Measurements from ENCODE around the gene NRXN3. TPM values are rescaled to one million over a fixed set of nuclear protein-coding genes. Genes with fewer than 3 reads are reported as not detected.

The NRXN3 gene
- polyA plus RNA-seq, 1 experiment, result 1.1 TPM

DNA sequence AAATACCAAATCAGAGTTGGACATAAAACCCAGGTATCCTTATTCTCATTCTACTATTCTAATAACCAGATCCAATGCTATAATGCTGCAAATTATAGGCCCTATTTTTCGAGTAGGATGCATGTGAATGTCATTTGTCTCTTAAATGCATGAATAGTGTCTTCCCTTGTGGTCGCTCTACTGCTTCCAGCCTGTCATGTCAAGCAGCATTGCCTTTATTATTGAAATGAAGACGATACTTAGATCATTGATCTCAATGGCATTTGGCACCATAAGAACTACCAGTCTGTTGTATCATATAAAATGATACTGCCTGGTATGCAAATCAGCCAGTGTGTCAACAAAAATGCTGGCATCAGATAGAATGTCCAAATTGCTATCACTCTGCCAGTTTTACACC lies 1392.0 kb downstream of the NRXN3 start:
- Histone ChIP-seq H3K27ac (ENCODE audit: low read depth, low read length) (no peak overlapping the region), H3K4me3 (ENCODE audit: low read depth, low read length) (no peak overlapping the region), H3K27me3 (ENCODE audit: control insufficient read depth, insufficient read depth, low read length) (no peaks in the 10 kb centered on the region), H3K9me3 (ENCODE audit: control insufficient read depth, insufficient read depth, low read length) (no peaks in the 10 kb centered on the region)
- ChIA-PET CTCF (interaction anchor here (1.0 kb wide), 1 partner anchor 25 kb away, joined by 3 read pairs; no protein-coding TSS in a partner anchor), POLR2A (no interaction called here)
- TF ChIP-seq CTCF (IDR thresholded peaks at IDR 0.05; ENCODE audit: low read depth, low read length), result no peak
- no peak for DNase-seq (ENCODE audit: low read depth, low spot score)

DNA sequence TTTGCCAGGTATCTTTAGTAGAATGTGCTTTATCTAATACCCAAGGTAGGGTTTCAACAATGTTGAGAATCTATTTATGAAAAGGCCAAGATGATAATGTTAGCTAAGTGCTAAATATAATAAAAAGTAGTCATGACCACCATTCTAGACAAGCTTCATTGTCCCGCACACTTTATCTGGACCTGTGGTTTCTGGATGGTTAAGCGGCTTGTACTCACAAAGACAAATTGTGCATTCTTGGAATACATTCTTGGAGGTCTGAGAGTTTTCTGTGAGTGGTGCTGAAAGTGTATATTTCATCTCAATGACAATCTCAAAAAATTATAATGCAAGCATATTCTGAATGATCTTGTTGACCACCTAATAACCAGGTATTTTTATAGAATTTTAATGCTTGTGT lies 1394.2 kb downstream of the NRXN3 start:
- ChIA-PET CTCF (interaction anchor here (1.1 kb wide), 1 partner anchor 596 kb away, joined by 3 read pairs; no protein-coding TSS in a partner anchor), POLR2A (no interaction called here)
- no peak for DNase-seq (ENCODE audit: low read depth, low spot score)

GRCh38 chr14:79567306-79567705 lies 1397.1 kb downstream of the NRXN3 start:
- POLR2A ChIA-PET, result no interaction called here
- H3K27me3 ChIP-seq (ENCODE audit: control insufficient read depth, insufficient read depth, low read length), result no peaks in the 10 kb centered on the region
- CTCF ChIA-PET, result no interaction called here
- H3K4me3 ChIP-seq (ENCODE audit: low read depth, low read length), result no peak overlapping the region
- no peak for TF ChIP-seq CTCF (IDR thresholded peaks at IDR 0.05; ENCODE audit: low read depth, low read length)
- no peaks in the 10 kb centered on the region for H3K9me3 ChIP-seq (ENCODE audit: control insufficient read depth, insufficient read depth, low read length)
- no peak for DNase-seq (ENCODE audit: low read depth, low spot score)
- H3K27ac ChIP-seq (ENCODE audit: low read depth, low read length), result no peak overlapping the region

More for the DNA sequence above, 1394.2 kb downstream of the NRXN3 start:
- Histone ChIP-seq H3K27ac (ENCODE audit: low read depth, low read length) (no peak overlapping the region), H3K4me3 (ENCODE audit: low read depth, low read length) (no peak overlapping the region), H3K9me3 (ENCODE audit: control insufficient read depth, insufficient read depth, low read length) (no peaks in the 10 kb centered on the region), H3K27me3 (ENCODE audit: control insufficient read depth, insufficient read depth, low read length) (no peaks in the 10 kb centered on the region)
- TF ChIP-seq CTCF (IDR thresholded peaks at IDR 0.05; ENCODE audit: low read depth, low read length), result no peak

DNA sequence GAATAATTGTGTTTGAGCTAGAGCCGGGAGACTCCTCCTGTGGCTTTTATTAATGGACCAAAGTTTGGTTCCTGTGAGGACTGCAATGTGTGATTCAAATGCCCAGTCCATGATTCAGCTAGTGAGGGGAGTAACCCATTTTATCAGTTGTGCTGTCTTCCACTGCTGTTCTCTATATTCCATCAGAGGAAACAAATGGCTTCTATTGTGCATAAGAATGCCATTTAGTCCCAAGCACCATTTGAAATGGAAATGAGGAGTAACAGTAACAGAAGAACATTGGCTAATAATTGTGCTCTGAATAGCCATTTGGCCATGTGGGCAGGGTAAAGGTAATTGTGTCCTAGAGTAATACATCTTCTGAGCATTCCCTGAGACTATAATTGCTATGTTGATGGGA lies 1398.4 kb downstream of the NRXN3 start:
- no peaks in the 10 kb centered on the region for H3K9me3 ChIP-seq (ENCODE audit: control insufficient read depth, insufficient read depth, low read length)
- no peak for TF ChIP-seq CTCF (IDR thresholded peaks at IDR 0.05; ENCODE audit: low read depth, low read length)
- no peak overlapping the region for H3K4me3 ChIP-seq (ENCODE audit: low read depth, low read length)
- no peak for DNase-seq (ENCODE audit: low read depth, low spot score)
- POLR2A ChIA-PET, result no interaction called here
- CTCF ChIA-PET, result no interaction called here
- H3K27ac ChIP-seq (ENCODE audit: low read depth, low read length), result no peak overlapping the region
- H3K27me3 ChIP-seq (ENCODE audit: control insufficient read depth, insufficient read depth, low read length), result no peaks in the 10 kb centered on the region

- no peak overlapping the region for H3K27ac ChIP-seq (ENCODE audit: low read depth, low read length)
- no peak for TF ChIP-seq CTCF (IDR thresholded peaks at IDR 0.05; ENCODE audit: low read depth, low read length)
- CTCF ChIA-PET, result interaction anchor here (1.4 kb wide), 1 partner anchor 25 kb away, joined by 4 read pairs; no protein-coding TSS in a partner anchor
- no peak for DNase-seq (ENCODE audit: low read depth, low spot score)
- H3K9me3 ChIP-seq (ENCODE audit: control insufficient read depth, insufficient read depth, low read length), result no peaks in the 10 kb centered on the region
- POLR2A ChIA-PET, result no interaction called here
- H3K4me3 ChIP-seq (ENCODE audit: low read depth, low read length), result no peak overlapping the region
- H3K27me3 ChIP-seq (ENCODE audit: control insufficient read depth, insufficient read depth, low read length), result no peaks in the 10 kb centered on the region
These were observed 1398.9 kb downstream of the NRXN3 start for GRCh38 chr14:79569072-79569471.

Measured in AG04450 (cell line).